ENCODE measurements around the gene ZNF215.

- no peak for TF ChIP-seq CTCF (IDR thresholded peaks at IDR 0.05; ENCODE audit: low read depth, low read length)
- TF ChIP-seq POLR2A (IDR thresholded peaks at IDR 0.05; ENCODE audit: extremely low read depth, insufficient read length): no peak
- TF ChIP-seq MYC (IDR thresholded peaks at IDR 0.05; ENCODE audit: low read depth, low read length): no peak
- TF ChIP-seq MAX (IDR thresholded peaks at IDR 0.05; ENCODE audit: low read depth, low read length): no peak
Observed at GRCh38 chr11:6992026-6992425, 65.8 kb downstream of the ZNF215 start.
